H1 (cell line): ENCODE data around the gene CRABP2. TPM values are rescaled to one million over a fixed set of nuclear protein-coding genes. Genes with fewer than 3 reads are reported as not detected.

ENCODE experiments used
- KDM1A ChIP-seq: fragments of 200-600, 300-600 bp; sonication (generic); IDR thresholded peaks from 2 replicates; pipeline ENCODE4 v1.7.1; 2016; ENCODE audit warnings: mild to moderate bottlenecking, low read length, borderline replicate concordance
- KDM4A ChIP-seq: IDR thresholded peaks from one replicate; pipeline ENCODE4 v1.7.1; 2012; ENCODE audit warnings: low read depth, mild to moderate bottlenecking, moderate library complexity, low read length, inconsistent platforms; ENCODE audit not compliant: severe bottlenecking
- PHF8 ChIP-seq: fragments of 200-600 bp; sonication (generic); conservative IDR thresholded peaks from 2 replicates; pipeline ENCODE4 v1.7.1; 2012; ENCODE audit warnings: low read depth, mild to moderate bottlenecking, inconsistent platforms, low read length, moderate library complexity
- SAP30 ChIP-seq: fragments of 300-600 bp; sonication (generic); IDR thresholded peaks from 2 replicates; pipeline ENCODE4 v1.7.1; 2012; ENCODE audit warnings: low read length, moderate library complexity, mild to moderate bottlenecking, inconsistent platforms; ENCODE audit not compliant: insufficient read depth, insufficient replicate concordance
- SIN3A ChIP-seq, 2 experiments: IDR thresholded peaks in 1 of 2; conservative IDR thresholded peaks in 1 of 2; 2 replicates each; pipeline ENCODE4 v1.6.1; 2011 to 2012; ENCODE audit warnings: low read length in 2 of 2, improper control_type of control experiment in 1 of 2, low read depth in 1 of 2, mild to moderate bottlenecking in 1 of 2
- TAF1 ChIP-seq: IDR thresholded peaks from 2 replicates; pipeline ENCODE4 v1.6.1; 2011; ENCODE audit warnings: mild to moderate bottlenecking, low read depth, low read length
- TAF7 ChIP-seq: optimal IDR thresholded peaks from 2 replicates; pipeline ENCODE3; 2011; ENCODE audit warnings: low read depth, mild to moderate bottlenecking, inconsistent platforms, low read length, moderate library complexity, borderline replicate concordance
- polyA plus RNA-seq, 7 experiments: library from polyadenylated mRNA; depleted of rRNA in 3 of 7; stranded (reverse) in 5 of 7; unstranded in 2 of 7; fragments of >200 nt in 5 of 7; fragments of 200-250 nt in 2 of 7; gene quantifications; 1 replicate in 5 of 7; 2 replicates in 1 of 7; 4 replicates in 1 of 7; pipeline versions ENCODE4 v1.2.1 to v1.2.3, GENCODE V29; 2011 to 2013; ENCODE audit warnings: missing spikeins in 2 of 7, mixed read lengths in 2 of 7
- total RNA-seq: library from RNA; stranded (reverse); fragmentation: NEBNext Ultra II Directional; extraction: Animal tissue kit (Norgen Biotek cat#: 25700); gene quantifications from 2 replicates; pipeline ENCODE4 v1.2.1, GENCODE V29; 2021
- TF ChIP-seq, protein P1 (sequence below): fragments of 300-600 bp; sonication (generic); IDR thresholded peaks from 2 replicates; pipeline ENCODE4 v1.7.1; 2012; ENCODE audit warnings: low read length, moderate library complexity, mild to moderate bottlenecking, inconsistent platforms; ENCODE audit not compliant: insufficient replicate concordance

CRABP2 gene
- total and polyA plus RNA-seq, 2 of the 8 experiments (the other 6 are each of a cell fraction or from before 2014, with no cell fraction given), result 69.2 to 119 TPM

- TF ChIP-seq SIN3A (conservative IDR thresholded peaks at IDR 0.05 in 1 of 2, IDR thresholded peaks at IDR 0.05 in 1 of 2; ENCODE audit: low read depth in 1 of 2, low read length in 2 of 2), result peak in 1 of 2 experiments; percentile 88; a peak in 2 of 4 replicates
- 0 out of 2 replicates have a peak, but pooled peaks have one; percentile 17 for TF ChIP-seq TAF1
- TF ChIP-seq, protein P1, sequence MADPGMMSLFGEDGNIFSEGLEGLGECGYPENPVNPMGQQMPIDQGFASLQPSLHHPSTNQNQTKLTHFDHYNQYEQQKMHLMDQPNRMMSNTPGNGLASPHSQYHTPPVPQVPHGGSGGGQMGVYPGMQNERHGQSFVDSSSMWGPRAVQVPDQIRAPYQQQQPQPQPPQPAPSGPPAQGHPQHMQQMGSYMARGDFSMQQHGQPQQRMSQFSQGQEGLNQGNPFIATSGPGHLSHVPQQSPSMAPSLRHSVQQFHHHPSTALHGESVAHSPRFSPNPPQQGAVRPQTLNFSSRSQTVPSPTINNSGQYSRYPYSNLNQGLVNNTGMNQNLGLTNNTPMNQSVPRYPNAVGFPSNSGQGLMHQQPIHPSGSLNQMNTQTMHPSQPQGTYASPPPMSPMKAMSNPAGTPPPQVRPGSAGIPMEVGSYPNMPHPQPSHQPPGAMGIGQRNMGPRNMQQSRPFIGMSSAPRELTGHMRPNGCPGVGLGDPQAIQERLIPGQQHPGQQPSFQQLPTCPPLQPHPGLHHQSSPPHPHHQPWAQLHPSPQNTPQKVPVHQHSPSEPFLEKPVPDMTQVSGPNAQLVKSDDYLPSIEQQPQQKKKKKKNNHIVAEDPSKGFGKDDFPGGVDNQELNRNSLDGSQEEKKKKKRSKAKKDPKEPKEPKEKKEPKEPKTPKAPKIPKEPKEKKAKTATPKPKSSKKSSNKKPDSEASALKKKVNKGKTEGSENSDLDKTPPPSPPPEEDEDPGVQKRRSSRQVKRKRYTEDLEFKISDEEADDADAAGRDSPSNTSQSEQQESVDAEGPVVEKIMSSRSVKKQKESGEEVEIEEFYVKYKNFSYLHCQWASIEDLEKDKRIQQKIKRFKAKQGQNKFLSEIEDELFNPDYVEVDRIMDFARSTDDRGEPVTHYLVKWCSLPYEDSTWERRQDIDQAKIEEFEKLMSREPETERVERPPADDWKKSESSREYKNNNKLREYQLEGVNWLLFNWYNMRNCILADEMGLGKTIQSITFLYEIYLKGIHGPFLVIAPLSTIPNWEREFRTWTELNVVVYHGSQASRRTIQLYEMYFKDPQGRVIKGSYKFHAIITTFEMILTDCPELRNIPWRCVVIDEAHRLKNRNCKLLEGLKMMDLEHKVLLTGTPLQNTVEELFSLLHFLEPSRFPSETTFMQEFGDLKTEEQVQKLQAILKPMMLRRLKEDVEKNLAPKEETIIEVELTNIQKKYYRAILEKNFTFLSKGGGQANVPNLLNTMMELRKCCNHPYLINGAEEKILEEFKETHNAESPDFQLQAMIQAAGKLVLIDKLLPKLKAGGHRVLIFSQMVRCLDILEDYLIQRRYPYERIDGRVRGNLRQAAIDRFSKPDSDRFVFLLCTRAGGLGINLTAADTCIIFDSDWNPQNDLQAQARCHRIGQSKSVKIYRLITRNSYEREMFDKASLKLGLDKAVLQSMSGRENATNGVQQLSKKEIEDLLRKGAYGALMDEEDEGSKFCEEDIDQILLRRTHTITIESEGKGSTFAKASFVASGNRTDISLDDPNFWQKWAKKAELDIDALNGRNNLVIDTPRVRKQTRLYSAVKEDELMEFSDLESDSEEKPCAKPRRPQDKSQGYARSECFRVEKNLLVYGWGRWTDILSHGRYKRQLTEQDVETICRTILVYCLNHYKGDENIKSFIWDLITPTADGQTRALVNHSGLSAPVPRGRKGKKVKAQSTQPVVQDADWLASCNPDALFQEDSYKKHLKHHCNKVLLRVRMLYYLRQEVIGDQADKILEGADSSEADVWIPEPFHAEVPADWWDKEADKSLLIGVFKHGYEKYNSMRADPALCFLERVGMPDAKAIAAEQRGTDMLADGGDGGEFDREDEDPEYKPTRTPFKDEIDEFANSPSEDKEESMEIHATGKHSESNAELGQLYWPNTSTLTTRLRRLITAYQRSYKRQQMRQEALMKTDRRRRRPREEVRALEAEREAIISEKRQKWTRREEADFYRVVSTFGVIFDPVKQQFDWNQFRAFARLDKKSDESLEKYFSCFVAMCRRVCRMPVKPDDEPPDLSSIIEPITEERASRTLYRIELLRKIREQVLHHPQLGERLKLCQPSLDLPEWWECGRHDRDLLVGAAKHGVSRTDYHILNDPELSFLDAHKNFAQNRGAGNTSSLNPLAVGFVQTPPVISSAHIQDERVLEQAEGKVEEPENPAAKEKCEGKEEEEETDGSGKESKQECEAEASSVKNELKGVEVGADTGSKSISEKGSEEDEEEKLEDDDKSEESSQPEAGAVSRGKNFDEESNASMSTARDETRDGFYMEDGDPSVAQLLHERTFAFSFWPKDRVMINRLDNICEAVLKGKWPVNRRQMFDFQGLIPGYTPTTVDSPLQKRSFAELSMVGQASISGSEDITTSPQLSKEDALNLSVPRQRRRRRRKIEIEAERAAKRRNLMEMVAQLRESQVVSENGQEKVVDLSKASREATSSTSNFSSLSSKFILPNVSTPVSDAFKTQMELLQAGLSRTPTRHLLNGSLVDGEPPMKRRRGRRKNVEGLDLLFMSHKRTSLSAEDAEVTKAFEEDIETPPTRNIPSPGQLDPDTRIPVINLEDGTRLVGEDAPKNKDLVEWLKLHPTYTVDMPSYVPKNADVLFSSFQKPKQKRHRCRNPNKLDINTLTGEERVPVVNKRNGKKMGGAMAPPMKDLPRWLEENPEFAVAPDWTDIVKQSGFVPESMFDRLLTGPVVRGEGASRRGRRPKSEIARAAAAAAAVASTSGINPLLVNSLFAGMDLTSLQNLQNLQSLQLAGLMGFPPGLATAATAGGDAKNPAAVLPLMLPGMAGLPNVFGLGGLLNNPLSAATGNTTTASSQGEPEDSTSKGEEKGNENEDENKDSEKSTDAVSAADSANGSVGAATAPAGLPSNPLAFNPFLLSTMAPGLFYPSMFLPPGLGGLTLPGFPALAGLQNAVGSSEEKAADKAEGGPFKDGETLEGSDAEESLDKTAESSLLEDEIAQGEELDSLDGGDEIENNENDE, result no peak
- no peak for TF ChIP-seq TAF7
- TF ChIP-seq KDM4A, result peak; percentile 28
- TF ChIP-seq KDM1A, result no peak
- TF ChIP-seq SAP30, result no peak
- no peak for TF ChIP-seq PHF8
These were observed 16.1 kb downstream of the CRABP2 start (continued) for GRCh38 chr1:156689035-156689952.
